SH-SY5Y (cell line): ENCODE measurements around the gene KLHL28.

ENCODE experiments used
- GATA2 ChIP-seq: IDR thresholded peaks from 2 replicates; pipeline ENCODE4 v1.6.1; 2011; ENCODE audit warnings: mild to moderate bottlenecking, low read depth, low read length
- GATA3 ChIP-seq: IDR thresholded peaks from 2 replicates; pipeline ENCODE4 v1.6.1; 2011; ENCODE audit warnings: low read depth, mild to moderate bottlenecking, low read length, moderate library complexity

DNA sequence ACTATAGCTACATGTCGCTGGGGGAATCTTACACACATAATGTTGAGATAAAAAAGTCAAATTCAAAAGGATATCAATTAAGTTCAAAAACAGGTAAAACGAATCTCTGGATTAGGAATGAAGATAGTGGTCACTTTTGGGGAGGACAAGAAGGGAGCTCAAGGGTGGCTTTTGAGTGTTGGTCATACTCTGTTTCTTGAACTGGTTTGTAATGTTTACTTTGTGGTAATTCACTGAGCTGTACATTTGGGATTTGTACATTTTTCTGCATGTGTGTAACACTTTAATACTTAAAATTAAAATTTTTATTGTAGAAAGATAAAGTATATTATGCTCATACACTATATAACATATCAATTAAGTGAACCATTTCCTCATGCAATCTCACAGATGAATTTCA, 26.6 kb downstream of the KLHL28 start:
- TF ChIP-seq GATA3 (no peak), GATA2 (no peak)
